ENCODE results near the gene SNCG.
"Not testable (repeated sequence)": the region's sequence is repeated elsewhere in the genome, so short reads cannot be mapped to it uniquely, and the experiment has no call there.

DNA sequence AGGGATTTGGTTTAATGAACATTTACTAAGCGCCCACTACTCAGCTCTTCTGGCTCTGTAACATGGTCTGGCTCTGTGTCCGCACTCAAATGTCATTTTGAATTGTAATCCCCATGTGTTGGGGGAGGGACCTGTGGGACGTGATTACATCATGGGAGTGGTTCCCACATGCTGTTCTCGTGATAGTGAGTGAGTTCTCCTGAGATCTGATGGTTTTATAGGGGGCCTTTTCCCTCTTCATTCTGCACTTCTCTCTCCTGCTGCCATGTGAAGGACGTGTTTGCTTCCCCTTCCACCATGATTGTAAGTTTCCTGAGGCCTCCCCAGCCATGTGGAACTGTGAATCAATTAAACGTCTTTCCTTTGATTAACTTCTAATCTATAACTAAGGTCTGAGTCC, 22.6 kb downstream of the SNCG start:
- TF ChIP-seq, protein P1, sequence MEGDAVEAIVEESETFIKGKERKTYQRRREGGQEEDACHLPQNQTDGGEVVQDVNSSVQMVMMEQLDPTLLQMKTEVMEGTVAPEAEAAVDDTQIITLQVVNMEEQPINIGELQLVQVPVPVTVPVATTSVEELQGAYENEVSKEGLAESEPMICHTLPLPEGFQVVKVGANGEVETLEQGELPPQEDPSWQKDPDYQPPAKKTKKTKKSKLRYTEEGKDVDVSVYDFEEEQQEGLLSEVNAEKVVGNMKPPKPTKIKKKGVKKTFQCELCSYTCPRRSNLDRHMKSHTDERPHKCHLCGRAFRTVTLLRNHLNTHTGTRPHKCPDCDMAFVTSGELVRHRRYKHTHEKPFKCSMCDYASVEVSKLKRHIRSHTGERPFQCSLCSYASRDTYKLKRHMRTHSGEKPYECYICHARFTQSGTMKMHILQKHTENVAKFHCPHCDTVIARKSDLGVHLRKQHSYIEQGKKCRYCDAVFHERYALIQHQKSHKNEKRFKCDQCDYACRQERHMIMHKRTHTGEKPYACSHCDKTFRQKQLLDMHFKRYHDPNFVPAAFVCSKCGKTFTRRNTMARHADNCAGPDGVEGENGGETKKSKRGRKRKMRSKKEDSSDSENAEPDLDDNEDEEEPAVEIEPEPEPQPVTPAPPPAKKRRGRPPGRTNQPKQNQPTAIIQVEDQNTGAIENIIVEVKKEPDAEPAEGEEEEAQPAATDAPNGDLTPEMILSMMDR (conservative IDR thresholded peaks at IDR 0.05), result not testable (repeated sequence)
- TF ChIP-seq EZH2 (IDR thresholded peaks at IDR 0.05; ENCODE audit: low read depth), result not testable (repeated sequence)

Data from PC-9 (cell line).